K562 (cell line): ENCODE measurements around the gene CEP19. TPM values are rescaled to one million over a fixed set of nuclear protein-coding genes. Genes with fewer than 3 reads are reported as not detected.
A peak's percentile ranks its signal among the peaks of the same experiment; 100 is the strongest.

ENCODE experiments used
- ATF1 ChIP-seq, 2 experiments: fragments of 450-650 bp in 1 of 2; IDR thresholded peaks; 2 replicates each; pipeline ENCODE4 v1.6.1; 2016; ENCODE audit warnings: missing compliant biosample characterization in 1 of 2, missing genetic modification characterization in 1 of 2
- BHLHE40 ChIP-seq: IDR thresholded peaks from 2 replicates; pipeline ENCODE4 v1.6.1; 2011; ENCODE audit warnings: low read length, improper control_type of control experiment
- CHCHD3 ChIP-seq: fragments of 250-450 bp; sonication (Bioruptor Pico); IDR thresholded peaks from 2 replicates; pipeline ENCODE4 v2.1.2; 2022; ENCODE audit warnings: mild to moderate bottlenecking
- CSDE1 ChIP-seq, 2 experiments: fragments of 450-650 bp; IDR thresholded peaks; 2 replicates each; pipeline ENCODE4 v1.6.1; 2016; ENCODE audit warnings: mild to moderate bottlenecking in 1 of 2
- ETV6 ChIP-seq, 3 experiments: fragments of 150-350 bp in 1 of 3; sonication (generic) in 1 of 3; formaldehyde crosslinking in 1 of 3; IDR thresholded peaks; 2 replicates each; pipeline versions ENCODE4 v1.6.1 to v1.8.0; 2014 to 2022; ENCODE audit warnings: borderline replicate concordance in 2 of 3, low read depth in 2 of 3, antibody characterized with exemption in 1 of 3, low read length in 1 of 3, mild to moderate bottlenecking in 1 of 3, missing genetic modification reagents in 1 of 3
- FOSL1 ChIP-seq: fragments of 200-800 bp; sonication (Bioruptor generic); conservative IDR thresholded peaks from 2 replicates; pipeline ENCODE4 v1.6.1; 2016; ENCODE audit warnings: missing genetic modification characterization, missing compliant biosample characterization
- FOXM1 ChIP-seq, 2 experiments: fragments of 450-650 bp in 1 of 2; sonication (generic) in 1 of 2; formaldehyde crosslinking in 1 of 2; IDR thresholded peaks; 2 replicates each; pipeline versions ENCODE4 v1.6.1 to v1.9.0; 2017 to 2022; ENCODE audit warnings: low read depth in 2 of 2, mild to moderate bottlenecking in 2 of 2, missing genetic modification reagents in 1 of 2, moderate library complexity in 1 of 2
- MCM7 ChIP-seq, 2 experiments: fragments of 450-650 bp; IDR thresholded peaks; 2 replicates each; pipeline ENCODE4 v1.6.1; 2016 to 2018
- MECOM ChIP-seq: fragments of 250-450 bp; sonication (Bioruptor Pico); IDR thresholded peaks from 2 replicates; pipeline ENCODE4 v1.8.0; 2022; ENCODE audit warnings: inconsistent platforms
- MED1 ChIP-seq: sonication (generic); formaldehyde crosslinking; IDR thresholded peaks from 2 replicates; pipeline ENCODE4 v1.8.1; 2023; ENCODE audit warnings: missing genetic modification reagents, borderline replicate concordance
- POU5F1 ChIP-seq: fragments of 150-350 bp; IDR thresholded peaks from 2 replicates; pipeline ENCODE4 v1.6.1; 2014; ENCODE audit warnings: borderline replicate concordance, low read length, low read depth, mild to moderate bottlenecking; ENCODE audit not compliant: partially characterized antibody
- RBFOX2 ChIP-seq: fragments of 200-400 bp; formaldehyde crosslinking; IDR thresholded peaks from 2 replicates; pipeline ENCODE4 v1.6.1; 2017; ENCODE audit warnings: low read depth, mild to moderate bottlenecking, low read length, moderate library complexity
- SMAD1 ChIP-seq: fragments of 150-350 bp; IDR thresholded peaks from 2 replicates; pipeline ENCODE4 v1.6.1; 2014; ENCODE audit warnings: low read length, low read depth; ENCODE audit not compliant: partially characterized antibody
- SMAD2 ChIP-seq: fragments of 150-350 bp; IDR thresholded peaks from 2 replicates; pipeline ENCODE4 v1.6.1; 2014; ENCODE audit warnings: low read depth, mild to moderate bottlenecking, low read length
- SP2 ChIP-seq: IDR thresholded peaks from 2 replicates; pipeline ENCODE4 v1.6.1; 2011; ENCODE audit warnings: mild to moderate bottlenecking, low read depth, low read length, moderate library complexity; ENCODE audit not compliant: poor library complexity, severe bottlenecking; ENCODE audit errors: extremely low read depth
- STAT5B ChIP-seq: fragments of 250-450 bp; sonication (Bioruptor Pico); IDR thresholded peaks from 2 replicates; pipeline ENCODE4 v1.8.0; 2021; ENCODE audit warnings: mild to moderate bottlenecking, inconsistent platforms
- TAF7 ChIP-seq: fragments of 450-650 bp; IDR thresholded peaks from 2 replicates; pipeline ENCODE4 v1.6.1; 2016; ENCODE audit warnings: missing genetic modification characterization, missing compliant biosample characterization
- ZC3H4 ChIP-seq: sonication (generic); formaldehyde crosslinking; IDR thresholded peaks from 2 replicates; pipeline ENCODE4 v1.9.0; 2021; ENCODE audit warnings: missing genetic modification reagents, borderline replicate concordance
- ZNF12 ChIP-seq: sonication (generic); formaldehyde crosslinking; IDR thresholded peaks from 2 replicates; pipeline ENCODE4 v1.4.0; 2020; ENCODE audit warnings: mild to moderate bottlenecking, missing genetic modification reagents
- ZNF146 ChIP-seq: IDR thresholded peaks from one replicate; pipeline ENCODE4 v1.6.1; 2018; ENCODE audit warnings: missing compliant biosample characterization; ENCODE audit not compliant: unreplicated experiment
- ZNF165 ChIP-seq: fragments of 250-450 bp; sonication (Bioruptor Pico); IDR thresholded peaks from 2 replicates; pipeline ENCODE4 v1.4.0; 2020; ENCODE audit warnings: borderline replicate concordance
- ZNF232 ChIP-seq: sonication (generic); formaldehyde crosslinking; IDR thresholded peaks from 2 replicates; pipeline ENCODE4 v1.8.0; 2022; ENCODE audit warnings: mild to moderate bottlenecking, missing genetic modification reagents
- ZZZ3 ChIP-seq: fragments of 450-650 bp; IDR thresholded peaks from 2 replicates; pipeline ENCODE4 v1.6.1; 2016; ENCODE audit warnings: antibody characterized with exemption, mild to moderate bottlenecking, moderate library complexity
- polyA plus RNA-seq, 8 experiments: library from polyadenylated mRNA; depleted of rRNA in 4 of 8; stranded (reverse) in 5 of 8; unstranded in 3 of 8; fragments of >200 nt; fragmentation: Nextera tagmentation in 2 of 8; fragmentation: Illumina TruSeq in 1 of 8; extraction: Ambion mirVana in 2 of 8; extraction: Trizol in 1 of 8; gene quantifications; 2 replicates each; pipeline versions ENCODE4 v1.2.1 to v1.2.3, GENCODE V29; 2011 to 2014; ENCODE audit warnings: inconsistent platforms in 1 of 8, missing spikeins in 1 of 8
- total RNA-seq, 7 experiments: library from RNA; depleted of rRNA in 6 of 7; stranded (reverse); fragments of >200 nt in 6 of 7; fragmentation: Illumina TruSeq in 2 of 7; extraction: Trizol in 2 of 7; gene quantifications; 2 replicates each; pipeline versions ENCODE4 v1.2.1 to v1.2.3, GENCODE V29; 2011 to 2021; ENCODE audit warnings: low replicate concordance in 1 of 7
- TF ChIP-seq, protein P1 (sequence below): sonication (generic); formaldehyde crosslinking; IDR thresholded peaks from 2 replicates; pipeline ENCODE4 v1.8.0; 2022; ENCODE audit warnings: missing genetic modification reagents, mild to moderate bottlenecking, moderate library complexity, borderline replicate concordance
- TF ChIP-seq, protein P2 (sequence below): fragments of 450-650 bp; formaldehyde crosslinking; IDR thresholded peaks from 2 replicates; pipeline ENCODE4 v1.4.0; 2020; ENCODE audit warnings: mild to moderate bottlenecking

The CEP19 gene
- total and polyA plus RNA-seq, 9 of the 15 experiments (the other 6 are each of a cell fraction or from before 2014, with no cell fraction given), result 2.5 to 4.5 (median 3.7) TPM

DNA sequence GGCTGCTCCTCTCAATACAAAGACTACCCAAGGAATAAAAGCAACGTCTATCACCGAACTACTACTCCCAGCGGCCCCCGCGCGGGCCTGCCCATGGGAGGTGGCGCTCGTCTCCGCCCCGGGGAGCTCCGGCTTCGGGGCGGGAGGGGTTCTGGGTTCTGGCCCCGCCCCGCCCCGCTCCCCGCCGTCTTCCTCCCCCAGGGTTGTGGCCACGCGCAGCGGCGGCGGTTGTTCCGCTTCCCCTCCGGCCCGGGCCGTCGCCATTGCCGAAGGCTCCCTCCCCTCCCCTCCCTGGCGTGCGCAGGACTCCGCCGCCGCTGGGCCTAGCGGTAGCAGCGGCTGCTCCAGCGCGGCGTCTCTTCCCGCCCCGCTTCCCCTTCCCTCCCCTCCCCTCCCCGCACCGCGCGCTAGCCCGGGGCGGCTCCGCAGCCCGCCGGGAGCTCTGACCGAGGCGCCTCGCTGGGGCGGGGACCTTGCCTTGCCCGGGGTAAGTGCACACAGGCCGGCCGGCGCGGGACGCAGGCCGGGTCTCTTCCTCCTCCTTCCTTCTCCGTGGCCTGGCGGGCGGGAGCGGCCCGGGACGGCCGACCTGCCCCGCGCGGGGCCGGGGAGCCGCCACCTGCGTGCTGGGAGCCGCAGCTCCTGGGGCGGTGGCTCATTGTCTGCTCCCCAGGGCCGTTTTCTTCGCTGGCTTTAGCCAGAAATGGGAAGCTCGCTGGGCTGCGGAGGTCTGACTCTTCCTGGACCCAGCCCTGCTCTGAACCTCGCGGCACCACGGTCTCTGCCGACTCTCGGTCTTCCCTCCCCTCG is 27.8 kb upstream of the CEP19 start, which contains the start of gene PAK2 (continued):
- TF ChIP-seq ATF1 (CRISPR knock-in tag; IDR thresholded peaks at IDR 0.05), result no peak
- peak; percentile 23 for TF ChIP-seq ATF1 (tag; IDR thresholded peaks at IDR 0.05)
- TF ChIP-seq FOXM1 (IDR thresholded peaks at IDR 0.05; ENCODE audit: low read depth), result no peak
- TF ChIP-seq FOXM1 (CRISPR knock-in tag; IDR thresholded peaks at IDR 0.05; ENCODE audit: low read depth), result no peak
- no peak for TF ChIP-seq ZC3H4 (CRISPR knock-in tag)
- no peak for TF ChIP-seq TAF7 (tag)
- peak; percentile 35; the same call in 1 of the 2 replicates for TF ChIP-seq ZNF232 (CRISPR knock-in tag)
- TF ChIP-seq ZNF146 (CRISPR knock-in tag), result no peak
- TF ChIP-seq, protein P1, sequence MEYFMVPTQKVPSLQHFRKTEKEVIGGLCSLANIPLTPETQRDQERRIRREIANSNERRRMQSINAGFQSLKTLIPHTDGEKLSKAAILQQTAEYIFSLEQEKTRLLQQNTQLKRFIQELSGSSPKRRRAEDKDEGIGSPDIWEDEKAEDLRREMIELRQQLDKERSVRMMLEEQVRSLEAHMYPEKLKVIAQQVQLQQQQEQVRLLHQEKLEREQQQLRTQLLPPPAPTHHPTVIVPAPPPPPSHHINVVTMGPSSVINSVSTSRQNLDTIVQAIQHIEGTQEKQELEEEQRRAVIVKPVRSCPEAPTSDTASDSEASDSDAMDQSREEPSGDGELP (CRISPR knock-in tag), result peak; percentile 52; the same call in 1 of the 2 replicates
- no peak for TF ChIP-seq POU5F1
- TF ChIP-seq ETV6 (IDR thresholded peaks at IDR 0.05; ENCODE audit: borderline replicate concordance in 1 of 2, low read depth in 2 of 2, low read length in 1 of 2), result no peak
- TF ChIP-seq ETV6 (CRISPR knock-in tag; IDR thresholded peaks at IDR 0.05; ENCODE audit: borderline replicate concordance), result peak; percentile 68; the same call in 1 of the 2 replicates
- TF ChIP-seq BHLHE40, result 0 out of 2 replicates have a peak, but pooled peaks have one; percentile 48
- no peak for TF ChIP-seq STAT5B (CRISPR knock-in tag)
- TF ChIP-seq CHCHD3 (CRISPR knock-in tag), result no peak
- no peak for TF ChIP-seq SMAD1
- no peak for TF ChIP-seq CSDE1 (IDR thresholded peaks at IDR 0.05)
- no peak for TF ChIP-seq MCM7 (IDR thresholded peaks at IDR 0.05)
- no peak for TF ChIP-seq ZNF12
- TF ChIP-seq SP2, result no peak
- TF ChIP-seq ZZZ3, result no peak
- no peak for TF ChIP-seq ZNF165 (CRISPR knock-in tag)
- TF ChIP-seq RBFOX2, result peak; percentile 92
- TF ChIP-seq, protein P2, sequence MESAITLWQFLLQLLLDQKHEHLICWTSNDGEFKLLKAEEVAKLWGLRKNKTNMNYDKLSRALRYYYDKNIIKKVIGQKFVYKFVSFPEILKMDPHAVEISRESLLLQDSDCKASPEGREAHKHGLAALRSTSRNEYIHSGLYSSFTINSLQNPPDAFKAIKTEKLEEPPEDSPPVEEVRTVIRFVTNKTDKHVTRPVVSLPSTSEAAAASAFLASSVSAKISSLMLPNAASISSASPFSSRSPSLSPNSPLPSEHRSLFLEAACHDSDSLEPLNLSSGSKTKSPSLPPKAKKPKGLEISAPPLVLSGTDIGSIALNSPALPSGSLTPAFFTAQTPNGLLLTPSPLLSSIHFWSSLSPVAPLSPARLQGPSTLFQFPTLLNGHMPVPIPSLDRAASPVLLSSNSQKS (CRISPR knock-in tag), result no peak
- TF ChIP-seq MED1 (CRISPR knock-in tag), result 0 out of 2 replicates have a peak, but pooled peaks have one; percentile 41
- no peak; the same call in 1 of the 2 replicates for TF ChIP-seq FOSL1 (tag)
- no peak for TF ChIP-seq SMAD2
- no peak for TF ChIP-seq MECOM (CRISPR knock-in tag)
